ENCODE data around the gene PIK3AP1.
"Not testable (repeated sequence)": the region's sequence is repeated elsewhere in the genome, so short reads cannot be mapped to it uniquely, and the experiment has no call there.

Gene PIK3AP1

GRCh38 chr10:96578022-96578421, 142.3 kb downstream of the PIK3AP1 start:
- H3K23ac ChIP-seq (ENCODE audit: low read length in 2 of 2): no peak overlapping the region
- whole genome bisulfite sequencing: 100% methylated on average over 1 of the region's 4 CpGs
- no peaks in the 10 kb centered on the region for H3K79me1 ChIP-seq (replicated peaks; ENCODE audit: low read length, poor library complexity, severe bottlenecking)
- H3K27ac ChIP-seq (ENCODE audit: low read length, poor library complexity, severe bottlenecking): no peak overlapping the region
- no peak overlapping the region for H4K91ac ChIP-seq (ENCODE audit: low read length)
- no peak overlapping the region for H2AK5ac ChIP-seq (ENCODE audit: low read length, severe bottlenecking)
- H3K9ac ChIP-seq (ENCODE audit: low read length): no peak overlapping the region
- no peak overlapping the region for H3K4me2 ChIP-seq (ENCODE audit: low read length, poor library complexity, severe bottlenecking)
- H2BK12ac ChIP-seq (ENCODE audit: low read length in 2 of 2): no peak overlapping the region
- no peak overlapping the region for H2BK15ac ChIP-seq (ENCODE audit: low read depth, poor library complexity, severe bottlenecking)
- no peak overlapping the region for H3K4me3 ChIP-seq (ENCODE audit: insufficient read depth in 1 of 2, low read depth in 1 of 2, low read length in 2 of 2)
- H2BK5ac ChIP-seq (ENCODE audit: low read depth, low read length, poor library complexity, severe bottlenecking): no peak overlapping the region
- no peak for DNase-seq
- no peak overlapping the region for H3K14ac ChIP-seq (ENCODE audit: low read length in 2 of 2)
- H2AFZ ChIP-seq (ENCODE audit: low read depth, low read length): no peak overlapping the region
- peaks cover 3 to 21% of the 10 kb centered on the region in 2 experiments for H3K36me3 ChIP-seq (ENCODE audit: control insufficient read depth in 1 of 2, insufficient read depth in 2 of 2, low read depth in 1 of 2, low read length in 2 of 2)
- H4K8ac ChIP-seq (ENCODE audit: low read length): no peak overlapping the region
- no peak overlapping the region for H2BK120ac ChIP-seq (ENCODE audit: low read depth, low read length)
- H3K27me3 ChIP-seq (ENCODE audit: control insufficient read depth in 1 of 2, insufficient read depth in 1 of 2, low read length in 2 of 2): no peaks in the 10 kb centered on the region
- H3K4ac ChIP-seq (ENCODE audit: low read depth in 1 of 2, low read length in 2 of 2): no peak overlapping the region
- peaks cover 7% of the 10 kb centered on the region for H3K4me1 ChIP-seq (ENCODE audit: control insufficient read depth, insufficient read depth, low read depth, low read length)
- H3K9me3 ChIP-seq (ENCODE audit: control insufficient read depth, low read length): no peaks in the 10 kb centered on the region
- no peak overlapping the region for H3K18ac ChIP-seq (ENCODE audit: low read depth in 1 of 2, low read length in 2 of 2)

- H2BK120ac ChIP-seq (ENCODE audit: low read depth, low read length): no peak overlapping the region
- H2BK15ac ChIP-seq (ENCODE audit: low read depth, poor library complexity, severe bottlenecking): no peak overlapping the region
- no peak overlapping the region for H4K91ac ChIP-seq (ENCODE audit: low read length)
- 100% methylated on average over 1 of the region's 1 CpG for WGBS
- H3K23ac ChIP-seq (ENCODE audit: low read length in 2 of 2): no peak overlapping the region
- H3K79me1 ChIP-seq (replicated peaks; ENCODE audit: low read length, poor library complexity, severe bottlenecking): no peaks in the 10 kb centered on the region
- no peak overlapping the region for H2BK5ac ChIP-seq (ENCODE audit: low read depth, low read length, poor library complexity, severe bottlenecking)
- no peaks in the 10 kb centered on the region for H3K27me3 ChIP-seq (ENCODE audit: control insufficient read depth in 1 of 2, insufficient read depth in 1 of 2, low read length in 2 of 2)
- H3K27ac ChIP-seq (ENCODE audit: low read length, poor library complexity, severe bottlenecking): no peak overlapping the region
- DNase-seq: no peak
- H3K9me3 ChIP-seq (ENCODE audit: control insufficient read depth, low read length): no peaks in the 10 kb centered on the region
- H3K14ac ChIP-seq (ENCODE audit: low read length in 2 of 2): no peak overlapping the region
- H3K36me3 ChIP-seq (ENCODE audit: control insufficient read depth in 1 of 2, insufficient read depth in 2 of 2, low read depth in 1 of 2, low read length in 2 of 2): peaks cover 3 to 24% of the 10 kb centered on the region in 2 experiments
- no peak overlapping the region for H3K4me3 ChIP-seq (ENCODE audit: insufficient read depth in 1 of 2, low read depth in 1 of 2, low read length in 2 of 2)
- H3K4ac ChIP-seq (ENCODE audit: low read depth in 1 of 2, low read length in 2 of 2): no peak overlapping the region
- H2BK12ac ChIP-seq (ENCODE audit: low read length in 2 of 2): no peak overlapping the region
- no peak overlapping the region for H3K18ac ChIP-seq (ENCODE audit: low read depth in 1 of 2, low read length in 2 of 2)
- no peak overlapping the region for H4K8ac ChIP-seq (ENCODE audit: low read length)
- H2AFZ ChIP-seq (ENCODE audit: low read depth, low read length): no peak overlapping the region
- no peak overlapping the region for H3K4me2 ChIP-seq (ENCODE audit: low read length, poor library complexity, severe bottlenecking)
- H2AK5ac ChIP-seq (ENCODE audit: low read length, severe bottlenecking): no peak overlapping the region
- no peak overlapping the region for H3K9ac ChIP-seq (ENCODE audit: low read length)
- H3K4me1 ChIP-seq (ENCODE audit: control insufficient read depth, insufficient read depth, low read depth, low read length): peaks cover 7% of the 10 kb centered on the region
These were observed 143.2 kb downstream of the PIK3AP1 start for GRCh38 chr10:96577069-96577468.

GRCh38 chr10:96576277-96576980, 143.9 kb downstream of the PIK3AP1 start:
- no peaks in the 10 kb centered on the region for H3K9me3 ChIP-seq (ENCODE audit: control insufficient read depth, low read length)

GRCh38 chr10:96574564-96574963, 145.8 kb downstream of the PIK3AP1 start:
- 91% methylated on average over 2 of the region's 2 CpGs for WGBS
- H3K18ac ChIP-seq (ENCODE audit: low read depth in 1 of 2, low read length in 2 of 2): not testable (repeated sequence)

More at GRCh38 chr10:96576277-96576980, 143.9 kb downstream of the PIK3AP1 start:
- H3K4me3 ChIP-seq (ENCODE audit: insufficient read depth in 1 of 2, low read depth in 1 of 2, low read length in 2 of 2): no peak overlapping the region
- no peak overlapping the region for H2BK5ac ChIP-seq (ENCODE audit: low read depth, low read length, poor library complexity, severe bottlenecking)
- H3K36me3 ChIP-seq (ENCODE audit: control insufficient read depth in 1 of 2, insufficient read depth in 2 of 2, low read depth in 1 of 2, low read length in 2 of 2): peaks cover 3 to 28% of the 10 kb centered on the region in 2 experiments
- peaks cover 7% of the 10 kb centered on the region for H3K4me1 ChIP-seq (ENCODE audit: control insufficient read depth, insufficient read depth, low read depth, low read length)
- H2BK120ac ChIP-seq (ENCODE audit: low read depth, low read length): no peak overlapping the region
- H3K4me2 ChIP-seq (ENCODE audit: low read length, poor library complexity, severe bottlenecking): no peak overlapping the region
- H3K14ac ChIP-seq (ENCODE audit: low read length in 2 of 2): no peak overlapping the region
- H2AFZ ChIP-seq (ENCODE audit: low read depth, low read length): no peak overlapping the region
- no peak overlapping the region for H3K27ac ChIP-seq (ENCODE audit: low read length, poor library complexity, severe bottlenecking)
- no peaks in the 10 kb centered on the region for H3K27me3 ChIP-seq (ENCODE audit: control insufficient read depth in 1 of 2, insufficient read depth in 1 of 2, low read length in 2 of 2)
- H2BK12ac ChIP-seq (ENCODE audit: low read length in 2 of 2): no peak overlapping the region
- H3K4ac ChIP-seq (ENCODE audit: low read depth in 1 of 2, low read length in 2 of 2): no peak overlapping the region
- no peak overlapping the region for H3K9ac ChIP-seq (ENCODE audit: low read length)
- H4K8ac ChIP-seq (ENCODE audit: low read length): no peak overlapping the region
- no peak overlapping the region for H4K91ac ChIP-seq (ENCODE audit: low read length)
- H2AK5ac ChIP-seq (ENCODE audit: low read length, severe bottlenecking): no peak overlapping the region
- WGBS: no CpG with 5 or more reads among the region's 1 CpG
- no peak for DNase-seq
- no peaks in the 10 kb centered on the region for H3K79me1 ChIP-seq (replicated peaks; ENCODE audit: low read length, poor library complexity, severe bottlenecking)
- no peak overlapping the region for H3K23ac ChIP-seq (ENCODE audit: low read length in 2 of 2)
- no peak overlapping the region for H2BK15ac ChIP-seq (ENCODE audit: low read depth, poor library complexity, severe bottlenecking)
- H3K18ac ChIP-seq (ENCODE audit: low read depth in 1 of 2, low read length in 2 of 2): no peak overlapping the region

More at GRCh38 chr10:96574564-96574963, 145.8 kb downstream of the PIK3AP1 start:
- H3K9ac ChIP-seq (ENCODE audit: low read length); H3K4me1 ChIP-seq (ENCODE audit: control insufficient read depth, insufficient read depth, low read depth, low read length); H2BK120ac ChIP-seq (ENCODE audit: low read depth, low read length); H2BK12ac ChIP-seq (ENCODE audit: low read length in 2 of 2); H3K23ac ChIP-seq (ENCODE audit: low read length in 2 of 2); H2AFZ ChIP-seq (ENCODE audit: low read depth, low read length); H4K91ac ChIP-seq (ENCODE audit: low read length); H3K79me1 ChIP-seq (replicated peaks; ENCODE audit: low read length, poor library complexity, severe bottlenecking); H2BK15ac ChIP-seq (ENCODE audit: low read depth, poor library complexity, severe bottlenecking); H3K14ac ChIP-seq (ENCODE audit: low read length in 2 of 2); H3K9me3 ChIP-seq (ENCODE audit: control insufficient read depth, low read length); H2BK5ac ChIP-seq (ENCODE audit: low read depth, low read length, poor library complexity, severe bottlenecking); H2AK5ac ChIP-seq (ENCODE audit: low read length, severe bottlenecking); H3K4ac ChIP-seq (ENCODE audit: low read depth in 1 of 2, low read length in 2 of 2); H4K8ac ChIP-seq (ENCODE audit: low read length); H3K27me3 ChIP-seq (ENCODE audit: control insufficient read depth in 1 of 2, insufficient read depth in 1 of 2, low read length in 2 of 2); DNase-seq; H3K4me3 ChIP-seq (ENCODE audit: insufficient read depth in 1 of 2, low read depth in 1 of 2, low read length in 2 of 2); H3K27ac ChIP-seq (ENCODE audit: low read length, poor library complexity, severe bottlenecking); H3K4me2 ChIP-seq (ENCODE audit: low read length, poor library complexity, severe bottlenecking): not testable (repeated sequence)
- peaks cover 5 to 33% of the 10 kb centered on the region in 2 experiments for H3K36me3 ChIP-seq (ENCODE audit: control insufficient read depth in 1 of 2, insufficient read depth in 2 of 2, low read depth in 1 of 2, low read length in 2 of 2)
